Measurements from ENCODE around the gene CEBPG. TPM values are rescaled to one million over a fixed set of nuclear protein-coding genes. Genes with fewer than 3 reads are reported as not detected.

The CEBPG gene
- total RNA-seq, 6 experiments from 2014 or later = 15.0 to 32.3 (median 27.1) TPM

- DNase-seq = peak; percentile 24 to 67 (median 56)
- TF ChIP-seq POLR2A (IDR thresholded peaks at IDR 0.05) (no peak), CTCF (IDR thresholded peaks at IDR 0.05) (no peak)
- Histone ChIP-seq H3K4me1 (peaks cover 0 to 77% (median 36%) of the 10 kb centered on the region in 4 donors), H3K4me3 (no peak overlapping the region), H3K27ac (peak overlapping the region in 2 of 3 donors; percentile 62 to 72), H3K36me3 (peaks cover 0 to 8% (median 1%) of the 10 kb centered on the region in 4 donors), H3K27me3 (no peaks in the 10 kb centered on the region), H3K9me3 (no peaks in the 10 kb centered on the region)
- peak in 1 of 4 donors; percentile 0 for ATAC-seq
- WGBS (ENCODE audit: insufficient coverage, low coverage, low lambda C conversion rate, missing lambda C conversion rate) = 53% methylated on average over 6 of the region's 28 CpGs
- intact Hi-C loops (cut with DNase I) = no loop called here
Measured at GRCh38 chr19:33388725-33389420, 15.4 kb downstream of the CEBPG start.

GRCh38 chr19:33389421-33390100, 16.1 kb downstream of the CEBPG start:
- DNase-seq = peak in 2 of 3 donors; percentile 22 to 54
- H3K4me1 ChIP-seq = peaks cover 0 to 84% (median 39%) of the 10 kb centered on the region in 4 donors

GRCh38 chr19:33390101-33390907, 16.8 kb downstream of the CEBPG start:
- ATAC-seq (no peak), DNase-seq (peak in 2 of 3 donors; percentile 29 to 65)
- no peak overlapping the region for H3K4me3 ChIP-seq
- no peaks in the 10 kb centered on the region for H3K9me3 ChIP-seq
- intact Hi-C loops (cut with DNase I) = no loop called here
- H3K27ac ChIP-seq = peak overlapping the region in 1 of 3 donors; percentile 62
- peaks cover 0 to 89% (median 43%) of the 10 kb centered on the region in 4 donors for H3K4me1 ChIP-seq
- no peaks in the 10 kb centered on the region for H3K27me3 ChIP-seq
- H3K36me3 ChIP-seq = peaks cover 0 to 8% (median under 1%) of the 10 kb centered on the region in 4 donors
- 18% methylated on average over 6 of the region's 19 CpGs for WGBS (ENCODE audit: insufficient coverage, low coverage, low lambda C conversion rate, missing lambda C conversion rate)
- TF ChIP-seq CTCF (IDR thresholded peaks at IDR 0.05) = no peak
- TF ChIP-seq POLR2A (IDR thresholded peaks at IDR 0.05) = no peak

More at GRCh38 chr19:33389421-33390100, 16.1 kb downstream of the CEBPG start:
- Histone ChIP-seq H3K27me3 (no peaks in the 10 kb centered on the region), H3K4me3 (no peak overlapping the region), H3K27ac (peak overlapping the region in 1 of 3 donors; percentile 62), H3K36me3 (peaks cover 0 to 8% (median 1%) of the 10 kb centered on the region in 4 donors), H3K9me3 (no peaks in the 10 kb centered on the region)
- ATAC-seq = no peak
- intact Hi-C loops (cut with DNase I) = no loop called here
- 77% methylated on average over 9 of the region's 22 CpGs for WGBS (ENCODE audit: insufficient coverage, low coverage, low lambda C conversion rate, missing lambda C conversion rate)
- TF ChIP-seq POLR2A (IDR thresholded peaks at IDR 0.05) (no peak), CTCF (IDR thresholded peaks at IDR 0.05) (no peak)

- TF ChIP-seq CTCF (IDR thresholded peaks at IDR 0.05) (no peak), POLR2A (IDR thresholded peaks at IDR 0.05) (no peak)
- Histone ChIP-seq H3K9me3 (no peaks in the 10 kb centered on the region), H3K36me3 (peaks cover 0 to 8% (median 0%) of the 10 kb centered on the region in 4 donors), H3K27me3 (no peaks in the 10 kb centered on the region), H3K27ac (peak overlapping the region in 2 of 3 donors; percentile 70 to 81), H3K4me1 (peaks cover 0 to 91% (median 47%) of the 10 kb centered on the region in 4 donors), H3K4me3 (no peak overlapping the region)
- ATAC-seq = no peak
- 28% methylated on average over 5 of the region's 24 CpGs for WGBS (ENCODE audit: insufficient coverage, low coverage, low lambda C conversion rate, missing lambda C conversion rate)
- intact Hi-C loops (cut with DNase I) = no loop called here
- DNase-seq = peak; percentile 26 to 62 (median 61)
Measured at GRCh38 chr19:33390908-33391630, 17.6 kb downstream of the CEBPG start.
